GM18861 (cell line): Measurements from ENCODE around the gene DDR1.

ENCODE experiments used
- ATAC-seq: cut with Tn5 transposase; IDR thresholded peaks from one replicate; pipeline ENCODE4 v1.9.1; 2021; ENCODE audit not compliant: unreplicated experiment

DDR1 gene

GRCh38 chr6:30945281-30945680 is 61.0 kb downstream of the DDR1 start:
- no peak for ATAC-seq

GRCh38 chr6:30947231-30947630 is 62.9 kb downstream of the DDR1 start:
- no peak for ATAC-seq

DNA sequence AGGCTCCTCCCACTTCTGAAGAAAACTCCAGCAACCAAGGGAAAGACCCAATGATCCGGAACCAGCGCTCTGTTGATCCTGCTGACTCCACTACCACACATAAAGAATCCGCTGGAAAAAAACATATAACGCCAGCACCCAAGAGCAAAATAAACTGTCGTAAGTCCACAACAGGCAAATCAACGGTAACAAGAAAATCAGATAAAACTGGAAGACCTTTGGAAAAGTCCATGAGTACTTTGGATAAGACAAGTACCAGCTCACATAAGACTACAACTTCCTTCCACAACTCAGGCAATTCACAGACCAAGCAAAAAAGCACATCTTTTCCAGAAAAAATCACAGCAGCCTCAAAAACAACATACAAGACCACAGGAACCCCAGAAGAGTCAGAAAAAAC is 64.5 kb downstream of the DDR1 start:
- ATAC-seq = no peak
